WTC11 (cell line): Measurements from ENCODE around the gene MPV17L2. TPM values are rescaled to one million over a fixed set of nuclear protein-coding genes. Genes with fewer than 3 reads are reported as not detected.

Experiments used
- ATAC-seq: fragments of 200-7000 bp; cut with Tn5 transposase; 2 replicates; pipeline ENCODE4 v1.10.0; 2021; ENCODE audit warnings: mild to moderate bottlenecking, moderate library complexity
- CTCF ChIA-PET: fragments of 300-600 bp; sonication (Branson Sonifier 250); formaldehyde crosslinking; loops from one replicate; lab custom pipeline; 2021; ENCODE audit warnings: antibody characterized with exemption; lab: Charles Lee
- POLR2A ChIA-PET: fragments of 350-600 bp; sonication (Branson Sonifier 250); formaldehyde crosslinking; loops from one replicate; lab custom pipeline; 2021; ENCODE audit warnings: antibody characterized with exemption; lab: Charles Lee
- DNase-seq: peaks from one replicate; pipeline ENCODE4 v3.0.0; 2021; ENCODE audit warnings: low spot score
- H3K27ac Mint-ChIP-seq: 2 replicates; pipeline ENCODE4 v1.8.0; 2021; ENCODE audit warnings: mixed read lengths
- H3K27me3 Mint-ChIP-seq: 2 replicates; pipeline ENCODE4 v1.8.0; 2021; ENCODE audit warnings: low read depth, mild to moderate bottlenecking, moderate library complexity, mixed read lengths
- H3K36me3 Mint-ChIP-seq: 2 replicates; pipeline ENCODE4 v1.8.0; 2021; ENCODE audit warnings: mixed read lengths
- H3K4me1 Mint-ChIP-seq: 2 replicates; pipeline ENCODE4 v1.8.0; 2022; ENCODE audit warnings: mixed read lengths
- H3K4me3 Mint-ChIP-seq: 2 replicates; pipeline ENCODE4 v1.8.0; 2021; ENCODE audit warnings: mild to moderate bottlenecking, moderate library complexity, mixed read lengths
- H3K9me3 Mint-ChIP-seq: 2 replicates; pipeline ENCODE4 v1.8.0; 2021; ENCODE audit warnings: mixed read lengths
- CBFB ChIP-seq: sonication (generic); formaldehyde crosslinking; IDR thresholded peaks from 2 replicates; pipeline ENCODE4 v1.8.1; 2022; ENCODE audit warnings: mild to moderate bottlenecking, low read depth, missing genetic modification reagents
- JAZF1 ChIP-seq: fragments of 250-450 bp; sonication (Bioruptor Pico); IDR thresholded peaks from 2 replicates; pipeline ENCODE4 v1.9.0; 2021; ENCODE audit warnings: moderate library complexity, mild to moderate bottlenecking, inconsistent platforms
- NFE2L1 ChIP-seq: sonication (generic); formaldehyde crosslinking; IDR thresholded peaks from 2 replicates; pipeline ENCODE4 v1.8.1; 2023; ENCODE audit warnings: missing genetic modification reagents
- NFYB ChIP-seq: sonication (generic); formaldehyde crosslinking; conservative IDR thresholded peaks from 2 replicates; pipeline ENCODE4 v1.8.0; 2022; ENCODE audit warnings: low read depth, missing genetic modification reagents
- OVOL2 ChIP-seq: fragments of 250-450 bp; sonication (Bioruptor Pico); IDR thresholded peaks from 2 replicates; pipeline ENCODE4 v1.9.0; 2021; ENCODE audit warnings: mild to moderate bottlenecking, borderline replicate concordance
- RELA ChIP-seq: sonication (generic); formaldehyde crosslinking; IDR thresholded peaks from 2 replicates; pipeline ENCODE4 v1.8.1; 2022; ENCODE audit warnings: missing genetic modification reagents, mild to moderate bottlenecking, borderline replicate concordance
- RORB ChIP-seq: fragments of 250-450 bp; sonication (Bioruptor Pico); IDR thresholded peaks from 2 replicates; pipeline ENCODE4 v1.9.0; 2021; ENCODE audit warnings: mild to moderate bottlenecking
- SMAD4 ChIP-seq: sonication (generic); formaldehyde crosslinking; IDR thresholded peaks from 2 replicates; pipeline ENCODE4 v1.8.0; 2022; ENCODE audit warnings: mild to moderate bottlenecking, missing genetic modification reagents
- TEAD4 ChIP-seq: sonication (generic); formaldehyde crosslinking; IDR thresholded peaks from 2 replicates; pipeline ENCODE4 v1.8.0; 2022; ENCODE audit warnings: mild to moderate bottlenecking, missing genetic modification reagents
- ZNF138 ChIP-seq: sonication (generic); formaldehyde crosslinking; conservative IDR thresholded peaks from 2 replicates; pipeline ENCODE4 v1.8.1; 2022; ENCODE audit warnings: mild to moderate bottlenecking, moderate library complexity, missing genetic modification reagents
- ZNF263 ChIP-seq: sonication (generic); formaldehyde crosslinking; IDR thresholded peaks from 2 replicates; pipeline ENCODE4 v1.8.1; 2022; ENCODE audit warnings: low read depth, mild to moderate bottlenecking, moderate library complexity, missing genetic modification reagents
- ZNF416 ChIP-seq: fragments of 250-450 bp; sonication (Bioruptor Pico); IDR thresholded peaks from 2 replicates; pipeline ENCODE4 v1.9.0; 2021; ENCODE audit warnings: mild to moderate bottlenecking, inconsistent platforms
- total RNA-seq: library from RNA; stranded (reverse); gene quantifications from 3 replicates; pipeline ENCODE4 v1.2.3, GENCODE V29; 2021
- TF ChIP-seq, protein P1 (sequence below): sonication (generic); formaldehyde crosslinking; IDR thresholded peaks from 2 replicates; pipeline ENCODE4 v1.8.1; 2022; ENCODE audit warnings: low read depth, missing genetic modification reagents, borderline replicate concordance
- TF ChIP-seq, protein P2 (sequence below): sonication (generic); formaldehyde crosslinking; IDR thresholded peaks from 2 replicates; pipeline ENCODE4 v1.8.1; 2023; ENCODE audit warnings: mild to moderate bottlenecking, missing genetic modification reagents, moderate library complexity
- TF ChIP-seq, protein P3 (sequence below): fragments of 250-450 bp; sonication (Bioruptor Pico); IDR thresholded peaks from 2 replicates; pipeline ENCODE4 v1.9.0; 2021; ENCODE audit warnings: mild to moderate bottlenecking
- TF ChIP-seq, protein P4 (sequence below): sonication (generic); formaldehyde crosslinking; conservative IDR thresholded peaks from 2 replicates; pipeline ENCODE4 v1.8.1; 2023; ENCODE audit warnings: mild to moderate bottlenecking, low read depth, missing genetic modification reagents, moderate library complexity
- TF ChIP-seq, protein P5 (sequence below): fragments of 250-450 bp; sonication (Bioruptor Pico); IDR thresholded peaks from 2 replicates; pipeline ENCODE4 v1.9.0; 2021; ENCODE audit warnings: mild to moderate bottlenecking
- TF ChIP-seq, protein P6 (sequence below): fragments of 250-450 bp; sonication (Bioruptor Pico); IDR thresholded peaks from 2 replicates; pipeline ENCODE4 v2.1.2; 2022; ENCODE audit warnings: mild to moderate bottlenecking, moderate library complexity
- TF ChIP-seq, protein P7 (sequence below): sonication (generic); formaldehyde crosslinking; IDR thresholded peaks from 2 replicates; pipeline ENCODE4 v1.8.1; 2022; ENCODE audit warnings: mild to moderate bottlenecking, missing genetic modification reagents, moderate library complexity, borderline replicate concordance
- TF ChIP-seq, protein P8 (sequence below): sonication (generic); formaldehyde crosslinking; IDR thresholded peaks from 2 replicates; pipeline ENCODE4 v1.8.0; 2023; ENCODE audit warnings: missing genetic modification reagents

The MPV17L2 gene
- total RNA-seq, 1 experiment from 2014 or later: 29.8 TPM

DNA sequence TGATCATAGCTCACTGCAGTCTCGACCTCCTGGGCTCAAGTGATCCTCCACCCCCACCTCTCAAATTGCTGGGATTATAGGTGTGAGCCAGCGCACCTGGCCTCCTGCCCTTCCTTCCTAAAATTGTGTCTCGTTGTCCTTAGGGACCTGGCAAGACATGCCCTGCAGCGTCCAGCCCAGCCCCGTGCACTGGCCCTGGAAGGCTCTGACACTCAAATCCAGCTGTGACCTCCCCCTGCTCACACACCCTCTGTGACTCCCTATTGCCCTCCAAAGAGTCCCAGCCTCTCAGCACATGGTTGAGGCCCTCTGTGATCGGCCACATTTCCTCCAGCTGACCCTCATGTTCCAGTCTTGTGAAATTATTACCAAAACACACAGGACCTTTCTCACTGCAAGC is 4.9 kb downstream of the MPV17L2 start:
- POLR2A ChIA-PET: interaction anchor here (0.6 kb wide), 1 partner anchor 17 kb away, joined by 4 read pairs; no protein-coding TSS in a partner anchor
- H3K27ac Mint-ChIP-seq: no peak overlapping the region
- H3K36me3 Mint-ChIP-seq: peaks cover 33% of the 10 kb centered on the region
- H3K9me3 Mint-ChIP-seq: no peaks in the 10 kb centered on the region
- ATAC-seq (no peak), DNase-seq (no peak)
- peaks cover 19% of the 10 kb centered on the region for H3K4me1 Mint-ChIP-seq
- CTCF ChIA-PET: interaction anchor here (0.6 to 1.2 kb wide), 5 partner anchors 32 to 1278 kb away, joined by 3 to 5 read pairs (median 3); no protein-coding TSS in a partner anchor
- H3K4me3 Mint-ChIP-seq: no peak overlapping the region
- H3K27me3 Mint-ChIP-seq: no peaks in the 10 kb centered on the region
- TF ChIP-seq ZNF416 (CRISPR knock-in tag) (no peak), OVOL2 (CRISPR knock-in tag) (no peak), NFYB (CRISPR knock-in tag) (no peak), NFE2L1 (no peak), ZNF263 (no peak), TEAD4 (CRISPR knock-in tag) (no peak), SMAD4 (CRISPR knock-in tag) (no peak), CBFB (CRISPR knock-in tag) (no peak), JAZF1 (CRISPR knock-in tag) (no peak)
- TF ChIP-seq, protein P1, sequence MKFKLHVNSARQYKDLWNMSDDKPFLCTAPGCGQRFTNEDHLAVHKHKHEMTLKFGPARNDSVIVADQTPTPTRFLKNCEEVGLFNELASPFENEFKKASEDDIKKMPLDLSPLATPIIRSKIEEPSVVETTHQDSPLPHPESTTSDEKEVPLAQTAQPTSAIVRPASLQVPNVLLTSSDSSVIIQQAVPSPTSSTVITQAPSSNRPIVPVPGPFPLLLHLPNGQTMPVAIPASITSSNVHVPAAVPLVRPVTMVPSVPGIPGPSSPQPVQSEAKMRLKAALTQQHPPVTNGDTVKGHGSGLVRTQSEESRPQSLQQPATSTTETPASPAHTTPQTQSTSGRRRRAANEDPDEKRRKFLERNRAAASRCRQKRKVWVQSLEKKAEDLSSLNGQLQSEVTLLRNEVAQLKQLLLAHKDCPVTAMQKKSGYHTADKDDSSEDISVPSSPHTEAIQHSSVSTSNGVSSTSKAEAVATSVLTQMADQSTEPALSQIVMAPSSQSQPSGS: no peak
- TF ChIP-seq, protein P2, sequence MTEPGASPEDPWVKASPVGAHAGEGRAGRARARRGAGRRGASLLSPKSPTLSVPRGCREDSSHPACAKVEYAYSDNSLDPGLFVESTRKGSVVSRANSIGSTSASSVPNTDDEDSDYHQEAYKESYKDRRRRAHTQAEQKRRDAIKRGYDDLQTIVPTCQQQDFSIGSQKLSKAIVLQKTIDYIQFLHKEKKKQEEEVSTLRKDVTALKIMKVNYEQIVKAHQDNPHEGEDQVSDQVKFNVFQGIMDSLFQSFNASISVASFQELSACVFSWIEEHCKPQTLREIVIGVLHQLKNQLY (CRISPR knock-in tag): no peak
- TF ChIP-seq, protein P3, sequence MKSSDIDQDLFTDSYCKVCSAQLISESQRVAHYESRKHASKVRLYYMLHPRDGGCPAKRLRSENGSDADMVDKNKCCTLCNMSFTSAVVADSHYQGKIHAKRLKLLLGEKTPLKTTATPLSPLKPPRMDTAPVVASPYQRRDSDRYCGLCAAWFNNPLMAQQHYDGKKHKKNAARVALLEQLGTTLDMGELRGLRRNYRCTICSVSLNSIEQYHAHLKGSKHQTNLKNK (CRISPR knock-in tag): no peak
- TF ChIP-seq, protein P4, sequence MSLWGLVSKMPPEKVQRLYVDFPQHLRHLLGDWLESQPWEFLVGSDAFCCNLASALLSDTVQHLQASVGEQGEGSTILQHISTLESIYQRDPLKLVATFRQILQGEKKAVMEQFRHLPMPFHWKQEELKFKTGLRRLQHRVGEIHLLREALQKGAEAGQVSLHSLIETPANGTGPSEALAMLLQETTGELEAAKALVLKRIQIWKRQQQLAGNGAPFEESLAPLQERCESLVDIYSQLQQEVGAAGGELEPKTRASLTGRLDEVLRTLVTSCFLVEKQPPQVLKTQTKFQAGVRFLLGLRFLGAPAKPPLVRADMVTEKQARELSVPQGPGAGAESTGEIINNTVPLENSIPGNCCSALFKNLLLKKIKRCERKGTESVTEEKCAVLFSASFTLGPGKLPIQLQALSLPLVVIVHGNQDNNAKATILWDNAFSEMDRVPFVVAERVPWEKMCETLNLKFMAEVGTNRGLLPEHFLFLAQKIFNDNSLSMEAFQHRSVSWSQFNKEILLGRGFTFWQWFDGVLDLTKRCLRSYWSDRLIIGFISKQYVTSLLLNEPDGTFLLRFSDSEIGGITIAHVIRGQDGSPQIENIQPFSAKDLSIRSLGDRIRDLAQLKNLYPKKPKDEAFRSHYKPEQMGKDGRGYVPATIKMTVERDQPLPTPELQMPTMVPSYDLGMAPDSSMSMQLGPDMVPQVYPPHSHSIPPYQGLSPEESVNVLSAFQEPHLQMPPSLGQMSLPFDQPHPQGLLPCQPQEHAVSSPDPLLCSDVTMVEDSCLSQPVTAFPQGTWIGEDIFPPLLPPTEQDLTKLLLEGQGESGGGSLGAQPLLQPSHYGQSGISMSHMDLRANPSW (CRISPR knock-in tag): no peak
- TF ChIP-seq, protein P5, sequence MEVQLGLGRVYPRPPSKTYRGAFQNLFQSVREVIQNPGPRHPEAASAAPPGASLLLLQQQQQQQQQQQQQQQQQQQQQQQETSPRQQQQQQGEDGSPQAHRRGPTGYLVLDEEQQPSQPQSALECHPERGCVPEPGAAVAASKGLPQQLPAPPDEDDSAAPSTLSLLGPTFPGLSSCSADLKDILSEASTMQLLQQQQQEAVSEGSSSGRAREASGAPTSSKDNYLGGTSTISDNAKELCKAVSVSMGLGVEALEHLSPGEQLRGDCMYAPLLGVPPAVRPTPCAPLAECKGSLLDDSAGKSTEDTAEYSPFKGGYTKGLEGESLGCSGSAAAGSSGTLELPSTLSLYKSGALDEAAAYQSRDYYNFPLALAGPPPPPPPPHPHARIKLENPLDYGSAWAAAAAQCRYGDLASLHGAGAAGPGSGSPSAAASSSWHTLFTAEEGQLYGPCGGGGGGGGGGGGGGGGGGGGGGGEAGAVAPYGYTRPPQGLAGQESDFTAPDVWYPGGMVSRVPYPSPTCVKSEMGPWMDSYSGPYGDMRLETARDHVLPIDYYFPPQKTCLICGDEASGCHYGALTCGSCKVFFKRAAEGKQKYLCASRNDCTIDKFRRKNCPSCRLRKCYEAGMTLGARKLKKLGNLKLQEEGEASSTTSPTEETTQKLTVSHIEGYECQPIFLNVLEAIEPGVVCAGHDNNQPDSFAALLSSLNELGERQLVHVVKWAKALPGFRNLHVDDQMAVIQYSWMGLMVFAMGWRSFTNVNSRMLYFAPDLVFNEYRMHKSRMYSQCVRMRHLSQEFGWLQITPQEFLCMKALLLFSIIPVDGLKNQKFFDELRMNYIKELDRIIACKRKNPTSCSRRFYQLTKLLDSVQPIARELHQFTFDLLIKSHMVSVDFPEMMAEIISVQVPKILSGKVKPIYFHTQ (CRISPR knock-in tag): no peak
- TF ChIP-seq, protein P6, sequence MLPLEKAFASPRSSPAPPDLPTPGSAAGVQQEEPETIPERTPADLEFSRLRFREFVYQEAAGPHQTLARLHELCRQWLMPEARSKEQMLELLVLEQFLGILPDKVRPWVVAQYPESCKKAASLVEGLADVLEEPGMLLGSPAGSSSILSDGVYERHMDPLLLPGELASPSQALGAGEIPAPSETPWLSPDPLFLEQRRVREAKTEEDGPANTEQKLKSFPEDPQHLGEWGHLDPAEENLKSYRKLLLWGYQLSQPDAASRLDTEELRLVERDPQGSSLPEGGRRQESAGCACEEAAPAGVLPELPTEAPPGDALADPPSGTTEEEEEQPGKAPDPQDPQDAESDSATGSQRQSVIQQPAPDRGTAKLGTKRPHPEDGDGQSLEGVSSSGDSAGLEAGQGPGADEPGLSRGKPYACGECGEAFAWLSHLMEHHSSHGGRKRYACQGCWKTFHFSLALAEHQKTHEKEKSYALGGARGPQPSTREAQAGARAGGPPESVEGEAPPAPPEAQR (CRISPR knock-in tag): no peak

DNA sequence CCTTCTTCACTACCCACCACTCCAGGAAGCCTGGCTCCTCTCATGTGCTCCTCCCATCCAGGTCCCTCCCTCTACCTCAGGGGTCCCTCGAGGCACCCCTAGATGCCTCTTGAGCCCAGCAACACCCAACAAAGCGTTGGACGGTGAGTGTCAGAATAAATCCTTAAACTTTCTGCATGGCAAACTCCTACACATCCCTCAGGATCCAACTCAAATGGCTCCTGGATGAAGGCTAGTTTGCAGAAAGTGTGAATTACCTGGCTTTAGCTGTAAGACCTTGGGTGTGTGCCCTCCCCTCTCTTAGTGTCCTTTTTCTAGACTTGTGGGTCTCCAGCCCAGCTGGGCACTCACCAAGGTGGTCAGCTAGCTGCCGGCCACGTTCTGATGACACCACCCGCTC is 5.4 kb downstream of the MPV17L2 start:
- POLR2A ChIA-PET: interaction anchor here (0.6 kb wide), 1 partner anchor 17 kb away, joined by 4 read pairs; no protein-coding TSS in a partner anchor
- ATAC-seq: no peak
- Mint-ChIP-seq H3K27ac (no peak overlapping the region), H3K27me3 (no peaks in the 10 kb centered on the region), H3K9me3 (no peaks in the 10 kb centered on the region), H3K36me3 (peaks cover 33% of the 10 kb centered on the region), H3K4me3 (no peak overlapping the region), H3K4me1 (peaks cover 24% of the 10 kb centered on the region)
- CTCF ChIA-PET: interaction anchor here (0.6 to 1.2 kb wide), 4 partner anchors 32 to 85 kb away, joined by 3 to 5 read pairs (median 4); no protein-coding TSS in a partner anchor
- no peak for DNase-seq
- TF ChIP-seq ZNF138 (CRISPR knock-in tag) (no peak), RORB (CRISPR knock-in tag) (no peak), ZNF416 (CRISPR knock-in tag) (no peak), RELA (CRISPR knock-in tag) (no peak)
- TF ChIP-seq, protein P7, sequence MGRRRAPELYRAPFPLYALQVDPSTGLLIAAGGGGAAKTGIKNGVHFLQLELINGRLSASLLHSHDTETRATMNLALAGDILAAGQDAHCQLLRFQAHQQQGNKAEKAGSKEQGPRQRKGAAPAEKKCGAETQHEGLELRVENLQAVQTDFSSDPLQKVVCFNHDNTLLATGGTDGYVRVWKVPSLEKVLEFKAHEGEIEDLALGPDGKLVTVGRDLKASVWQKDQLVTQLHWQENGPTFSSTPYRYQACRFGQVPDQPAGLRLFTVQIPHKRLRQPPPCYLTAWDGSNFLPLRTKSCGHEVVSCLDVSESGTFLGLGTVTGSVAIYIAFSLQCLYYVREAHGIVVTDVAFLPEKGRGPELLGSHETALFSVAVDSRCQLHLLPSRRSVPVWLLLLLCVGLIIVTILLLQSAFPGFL (CRISPR knock-in tag): no peak
- TF ChIP-seq, protein P8, sequence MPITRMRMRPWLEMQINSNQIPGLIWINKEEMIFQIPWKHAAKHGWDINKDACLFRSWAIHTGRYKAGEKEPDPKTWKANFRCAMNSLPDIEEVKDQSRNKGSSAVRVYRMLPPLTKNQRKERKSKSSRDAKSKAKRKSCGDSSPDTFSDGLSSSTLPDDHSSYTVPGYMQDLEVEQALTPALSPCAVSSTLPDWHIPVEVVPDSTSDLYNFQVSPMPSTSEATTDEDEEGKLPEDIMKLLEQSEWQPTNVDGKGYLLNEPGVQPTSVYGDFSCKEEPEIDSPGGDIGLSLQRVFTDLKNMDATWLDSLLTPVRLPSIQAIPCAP: no peak
- TF ChIP-seq, protein P1: no peak
